Ovary (tissue), 9 donors: ENCODE results near the gene UGT1A6. TPM values are rescaled to one million over a fixed set of nuclear protein-coding genes. Genes with fewer than 3 reads are reported as not detected.
A peak's percentile ranks its signal among the peaks of the same experiment; 100 is the strongest.

ENCODE experiments used
- DNase-seq, 5 donors: peaks; one replicate each; pipeline ENCODE4 v3.0.0-alpha.2; 2019 to 2020
- H3K27ac ChIP-seq, 2 donors: fragments of 200-600 bp; one replicate each; pipeline versions ENCODE4 v1.5.1 to v1.8.0; 2019 to 2022
- H3K27me3 ChIP-seq: fragments of 200-600 bp; one replicate; pipeline ENCODE4 v1.8.0; 2022
- H3K36me3 ChIP-seq: fragments of 200-600 bp; sonication (generic); one replicate; pipeline ENCODE4 v1.5.1; 2019
- H3K4me1 ChIP-seq: one replicate; pipeline ENCODE4 v1.8.1; 2013; ENCODE audit warnings: mild to moderate bottlenecking, moderate library complexity; ENCODE audit not compliant: insufficient read depth
- H3K4me3 ChIP-seq: fragments of 200-600 bp; sonication (generic); one replicate; pipeline ENCODE4 v1.5.1; 2017
- H3K9me3 ChIP-seq, 2 donors: fragments of 200-600 bp in 1 of 2; sonication (generic) in 1 of 2; one replicate each; pipeline versions ENCODE4 v1.5.1 to v1.8.1; 2013 to 2019; ENCODE audit warnings: mild to moderate bottlenecking in 1 of 2, moderate library complexity in 1 of 2
- CTCF ChIP-seq, 3 donors: fragments of 450-650 bp in 2 of 3; fragments of 200-600 bp in 1 of 3; IDR thresholded peaks; one replicate each; pipeline versions ENCODE4 v1.5.1 to v1.8.0; 2016 to 2022; ENCODE audit warnings: antibody characterized with exemption in 3 of 3, mild to moderate bottlenecking in 1 of 3
- EP300 ChIP-seq: sonication (generic); formaldehyde crosslinking; IDR thresholded peaks from one replicate; pipeline ENCODE4 v1.6.1; 2017; ENCODE audit warnings: antibody characterized with exemption
- POLR2A ChIP-seq: fragments of 450-650 bp; IDR thresholded peaks from one replicate; pipeline ENCODE4 v1.6.1; 2017; ENCODE audit warnings: antibody characterized with exemption, mild to moderate bottlenecking, moderate library complexity
- WGBS, 3 donors: extraction: QIAGEN DNeasy Blood & Tissue Kit in 1 of 3; methylation state at CpG; one replicate each; pipeline versions ENCODE4 v1.1.5 to v1.1.7; 2013 to 2017; 5-methylcytosine and 5-hydroxymethylcytosine counted together
- intact Hi-C, 4 donors: fragments of 100-400 bp; cut with DNase I; formaldehyde crosslinking; loops; one replicate each; pipeline versions ENCODE4 v1.11.0 to v1.15.1; 2022 to 2023
- polyA plus RNA-seq, 2 donors: library from polyadenylated mRNA; stranded (reverse); fragments of 200-250 nt in 1 of 2; fragments of 350-450 nt in 1 of 2; fragmentation: Illumina TruSeq in 1 of 2; extraction: RNeasy Lipid Tissue Mini Kit (QIAGEN cat#74804) in 1 of 2; gene quantifications; one replicate each; pipeline ENCODE4 v1.2.3, GENCODE V29; 2013 to 2014
- total RNA-seq, 7 donors: library from RNA; depleted of rRNA in 2 of 7; stranded (reverse); fragments of >200 nt in 2 of 7; fragmentation: NEBNext Ultra II Directional in 3 of 7; extraction: Animal tissue kit (Norgen Biotek cat#: 25700) in 3 of 7; gene quantifications; one replicate each; pipeline versions ENCODE4 v1.1.0 to v1.2.4, GENCODE V29; 2016 to 2023
- donor health status: DM: no; HTN: no; CAD: no; lungs with moderate emphysema.
- donor health status: DM: no; HTN: no; CAD: no.
- donor health status: Bipolar disorder and iron deficiency.
- donor health status: DM: yes; HTN: yes; CAD: no.
- donor health status: DM: no; HTN: no; CAD: no.
- donor health status: DM: yes; HTN: yes; CAD: no.

UGT1A6 gene
- total and polyA plus RNA-seq, 9 donors, result not detected

DNA sequence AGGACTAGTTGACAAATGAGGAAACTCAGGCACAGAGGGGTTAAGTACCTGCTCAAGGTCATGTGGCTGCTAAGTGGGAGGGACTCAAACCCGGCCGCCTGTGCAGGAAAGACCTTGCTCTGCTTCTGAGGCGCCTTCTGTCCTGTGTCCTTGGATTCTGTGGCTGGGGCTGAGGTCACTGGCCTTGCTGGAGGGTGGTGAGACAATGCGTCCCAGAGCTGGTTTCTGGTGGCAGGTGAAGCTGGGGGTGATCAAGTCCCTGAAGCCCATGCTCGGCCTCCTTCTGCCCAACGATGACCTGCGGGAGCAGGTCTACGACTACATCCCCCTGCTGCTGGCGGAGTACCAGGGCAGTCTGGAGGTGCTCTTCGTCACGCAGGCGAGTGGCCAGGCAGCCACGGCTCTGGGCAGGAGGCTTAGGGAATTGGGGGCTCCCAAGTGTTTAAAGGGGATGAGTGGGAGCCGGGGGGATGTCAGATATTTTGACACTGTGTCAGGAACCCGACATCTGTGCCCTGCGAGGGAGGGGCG lies 101.5 kb downstream of the UGT1A6 start:
- intact Hi-C loops, result no loop called here
- DNase-seq, result no peak

GRCh38 chr2:233795735-233796171 lies 103.1 kb downstream of the UGT1A6 start:
- no peaks in the 10 kb centered on the region for H3K9me3 ChIP-seq
- no peak for DNase-seq
- H3K4me1 ChIP-seq, result no peaks in the 10 kb centered on the region
- TF ChIP-seq CTCF (IDR thresholded peaks at IDR 0.05) (no peak), EP300 (no peak), POLR2A (no peak)
- no peaks in the 10 kb centered on the region for H3K27me3 ChIP-seq
- intact Hi-C loops, result no loop called here
- no peak overlapping the region for H3K27ac ChIP-seq
- WGBS, 3 donors, result 88 to 96% (median 92%) methylated on average over 13 of the region's 13 CpGs
- no peaks in the 10 kb centered on the region for H3K36me3 ChIP-seq
- no peak overlapping the region for H3K4me3 ChIP-seq

More for the DNA sequence above, 101.5 kb downstream of the UGT1A6 start:
- no peaks in the 10 kb centered on the region for H3K27me3 ChIP-seq
- no peak overlapping the region for H3K27ac ChIP-seq
- 59 to 66% (median 64%) methylated on average over 17 of the region's 17 CpGs for WGBS, 3 donors
- H3K4me3 ChIP-seq, result no peak overlapping the region
- no peaks in the 10 kb centered on the region for H3K4me1 ChIP-seq
- TF ChIP-seq CTCF (IDR thresholded peaks at IDR 0.05) (no peak), POLR2A (no peak), EP300 (no peak)
- H3K9me3 ChIP-seq, result no peaks in the 10 kb centered on the region
- no peaks in the 10 kb centered on the region for H3K36me3 ChIP-seq

- intact Hi-C loops, result no loop called here
- DNase-seq, result no peak
- Histone ChIP-seq H3K27ac (no peak overlapping the region), H3K4me3 (no peak overlapping the region), H3K4me1 (no peaks in the 10 kb centered on the region), H3K36me3 (no peaks in the 10 kb centered on the region), H3K27me3 (no peaks in the 10 kb centered on the region), H3K9me3 (no peaks in the 10 kb centered on the region)
- TF ChIP-seq POLR2A, result no peak
- no peak for TF ChIP-seq CTCF (IDR thresholded peaks at IDR 0.05)
- TF ChIP-seq EP300, result no peak
- 75 to 91% (median 81%) methylated on average over 9 of the region's 9 CpGs for WGBS, 3 donors
These were observed 103.6 kb downstream of the UGT1A6 start for GRCh38 chr2:233796254-233796653.

DNA sequence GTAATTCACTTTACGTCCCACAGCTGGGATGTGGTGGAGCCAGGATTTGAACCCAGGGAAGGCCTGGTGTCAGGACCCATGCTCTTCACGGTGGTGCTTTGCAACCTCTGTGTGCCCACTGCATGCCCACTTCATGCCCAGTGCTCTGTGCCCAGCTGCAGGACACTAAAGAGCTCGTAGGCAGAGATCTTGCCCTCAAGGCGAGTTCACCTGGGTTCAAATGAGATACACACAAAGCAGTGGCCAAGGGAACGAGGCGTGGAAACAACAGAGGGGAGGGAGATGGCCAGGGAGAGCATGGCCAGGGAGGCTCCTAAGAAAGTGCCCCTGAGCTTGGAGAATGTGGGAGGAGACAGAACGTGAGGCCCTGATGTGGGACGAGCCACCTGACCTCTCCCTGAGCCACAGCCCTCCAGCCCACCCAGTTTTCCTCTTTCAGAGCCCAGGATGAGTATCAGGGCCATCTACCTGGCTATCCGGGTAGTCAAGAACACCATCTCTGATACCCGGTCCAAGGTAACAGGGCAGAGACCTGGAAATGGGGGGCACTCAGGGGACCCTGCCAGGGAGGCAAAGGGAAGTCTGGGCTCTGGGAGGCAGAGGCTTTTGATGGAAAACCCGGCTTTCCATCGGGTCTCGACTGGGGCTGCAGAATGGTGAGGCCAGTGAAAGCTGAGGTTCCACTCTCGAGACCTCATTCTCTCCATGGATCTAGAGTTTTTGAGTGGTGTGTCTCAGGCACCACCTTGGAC lies 105.8 kb downstream of the UGT1A6 start:
- Histone ChIP-seq H3K36me3 (no peaks in the 10 kb centered on the region), H3K27ac (no peak overlapping the region), H3K27me3 (no peaks in the 10 kb centered on the region), H3K4me1 (no peaks in the 10 kb centered on the region), H3K4me3 (no peak overlapping the region), H3K9me3 (no peaks in the 10 kb centered on the region)
- TF ChIP-seq POLR2A (no peak), CTCF (IDR thresholded peaks at IDR 0.05) (no peak), EP300 (no peak)
- intact Hi-C loops, result no loop called here
- peak in 1 of 5 donors; percentile 9 for DNase-seq
- 71 to 78% (median 77%) methylated on average over 14 of the region's 14 CpGs for WGBS, 3 donors
